A673 (cell line): ENCODE data around the gene OPRM1. TPM values are rescaled to one million over a fixed set of nuclear protein-coding genes. Genes with fewer than 3 reads are reported as not detected.

ENCODE experiments used
- BruUV-seq: library from RNA; stranded (reverse); fragments of 400-500 nt; replicated peaks from 2 replicates; lab custom pipeline; 2021; lab: Mats Ljungman, UMichigan
- CTCF ChIA-PET: fragments of 300-600 bp; sonication (Branson Sonifier 250); formaldehyde crosslinking; loops from one replicate; lab custom pipeline; 2022; ENCODE audit warnings: antibody characterized with exemption; lab: Charles Lee
- POLR2A ChIA-PET: fragments of 300-600 bp; sonication (Branson Sonifier 250); formaldehyde crosslinking; loops from one replicate; lab custom pipeline; 2022; ENCODE audit warnings: antibody characterized with exemption; ENCODE audit not compliant: low non-redundant PET; lab: Charles Lee
- DNase-seq: peaks from one replicate; pipeline ENCODE4 v3.0.0-alpha.2; 2015; ENCODE audit warnings: low spot score
- H3K27ac ChIP-seq: fragments of 200-600 bp; sonication (generic); 2 replicates; pipeline ENCODE4 v1.5.1; 2016; ENCODE audit warnings: mixed run types, low read depth, mild to moderate bottlenecking, mixed read lengths, antibody characterized with exemption, low read length; ENCODE audit not compliant: poor library complexity, severe bottlenecking
- H3K27me3 ChIP-seq: fragments of 200-600 bp; sonication (generic); replicated peaks from 2 replicates; pipeline ENCODE4 v1.6.1; 2017; ENCODE audit warnings: mixed run types, low read depth, mild to moderate bottlenecking, mixed read lengths, antibody characterized with exemption, low read length; ENCODE audit not compliant: insufficient read depth, poor library complexity
- H3K36me3 ChIP-seq: fragments of 200-600 bp; sonication (generic); 2 replicates; pipeline ENCODE4 v1.6.1; 2016; ENCODE audit warnings: mixed run types, mild to moderate bottlenecking, mixed read lengths, antibody characterized with exemption, low read length; ENCODE audit not compliant: insufficient read depth, poor library complexity, severe bottlenecking
- H3K4me1 ChIP-seq: fragments of 200-600 bp; sonication (generic); 2 replicates; pipeline ENCODE4 v1.6.1; 2017; ENCODE audit warnings: mixed run types, mild to moderate bottlenecking, mixed read lengths, antibody characterized with exemption, low read length; ENCODE audit not compliant: insufficient read depth, poor library complexity, severe bottlenecking
- H3K4me3 ChIP-seq: fragments of 200-600 bp; sonication (generic); 2 replicates; pipeline ENCODE4 v1.5.1; 2016; ENCODE audit warnings: low read depth, mixed run types, mild to moderate bottlenecking, mixed read lengths, low read length; ENCODE audit not compliant: poor library complexity, severe bottlenecking
- H3K9me3 ChIP-seq: fragments of 200-600 bp; sonication (generic); 2 replicates; pipeline ENCODE4 v1.6.1; 2016; ENCODE audit warnings: mixed run types, low read depth, mild to moderate bottlenecking, mixed read lengths, antibody characterized with exemption, low read length; ENCODE audit not compliant: poor library complexity, severe bottlenecking
- CTCF ChIP-seq: fragments of 300-800, 200-600 bp; sonication (generic); conservative IDR thresholded peaks from 2 replicates; pipeline ENCODE4 v1.5.1; 2017; ENCODE audit warnings: low read depth, mild to moderate bottlenecking, antibody characterized with exemption, low read length, moderate library complexity, mixed read lengths
- EZH2 ChIP-seq: fragments of 200-600 bp; sonication (generic); IDR thresholded peaks from 2 replicates; pipeline ENCODE4 v1.6.1; 2017; ENCODE audit warnings: borderline replicate concordance, low read depth, mild to moderate bottlenecking, mixed read lengths, antibody characterized with exemption, low read length; ENCODE audit not compliant: poor library complexity, severe bottlenecking
- intact Hi-C: fragments of 100-400 bp; cut with micrococcal nuclease; formaldehyde crosslinking; loops from one replicate; pipeline ENCODE4 v1.10.0; 2022; ENCODE audit not compliant: unreplicated experiment
- total RNA-seq: library from RNA; stranded (reverse); gene quantifications from 2 replicates; pipeline ENCODE4 v1.2.3, GENCODE V29; 2021

OPRM1 gene
- total RNA-seq, 1 experiment from 2014 or later = not detected

GRCh38 chr6:154096834-154097233 lies 57.8 kb downstream of the OPRM1 start:
- H3K27me3 ChIP-seq = no peaks in the 10 kb centered on the region
- no peak for TF ChIP-seq EZH2
- no peak for TF ChIP-seq CTCF
- H3K4me3 ChIP-seq = no peak overlapping the region
- no peaks in the 10 kb centered on the region for H3K9me3 ChIP-seq
- no TSS peak for BruUV-seq
- POLR2A ChIA-PET = no interaction called here
- no peaks in the 10 kb centered on the region for H3K4me1 ChIP-seq
- CTCF ChIA-PET = no interaction called here
- DNase-seq = no peak
- H3K27ac ChIP-seq = no peak overlapping the region
- no peaks in the 10 kb centered on the region for H3K36me3 ChIP-seq
- intact Hi-C loops = no loop called here

- intact Hi-C loops = no loop called here
- Histone ChIP-seq H3K4me3 (no peak overlapping the region), H3K27me3 (no peaks in the 10 kb centered on the region), H3K27ac (no peak overlapping the region), H3K36me3 (no peaks in the 10 kb centered on the region), H3K9me3 (no peaks in the 10 kb centered on the region), H3K4me1 (no peaks in the 10 kb centered on the region)
- ChIA-PET POLR2A (no interaction called here), CTCF (no interaction called here)
- TF ChIP-seq EZH2 (no peak), CTCF (no peak)
- BruUV-seq = no TSS peak
- DNase-seq = no peak
Observed at GRCh38 chr6:154099211-154099610, 60.2 kb downstream of the OPRM1 start.

- no peak overlapping the region for H3K27ac ChIP-seq
- H3K9me3 ChIP-seq = no peaks in the 10 kb centered on the region
- H3K4me3 ChIP-seq = no peak overlapping the region
- no peak for DNase-seq
- H3K27me3 ChIP-seq = no peaks in the 10 kb centered on the region
- H3K4me1 ChIP-seq = no peaks in the 10 kb centered on the region
- POLR2A ChIA-PET = no interaction called here
- intact Hi-C loops = no loop called here
- H3K36me3 ChIP-seq = no peaks in the 10 kb centered on the region
- TF ChIP-seq EZH2 (no peak), CTCF (no peak)
- no TSS peak for BruUV-seq
- CTCF ChIA-PET = no interaction called here
Observed at GRCh38 chr6:154106251-154106650, 67.2 kb downstream of the OPRM1 start.
